Measurements from ENCODE around the gene GRIN3A. TPM values are rescaled to one million over a fixed set of nuclear protein-coding genes. Genes with fewer than 3 reads are reported as not detected.

The GRIN3A gene
- total RNA-seq, 1 experiment from 2014 or later: not detected

DNA sequence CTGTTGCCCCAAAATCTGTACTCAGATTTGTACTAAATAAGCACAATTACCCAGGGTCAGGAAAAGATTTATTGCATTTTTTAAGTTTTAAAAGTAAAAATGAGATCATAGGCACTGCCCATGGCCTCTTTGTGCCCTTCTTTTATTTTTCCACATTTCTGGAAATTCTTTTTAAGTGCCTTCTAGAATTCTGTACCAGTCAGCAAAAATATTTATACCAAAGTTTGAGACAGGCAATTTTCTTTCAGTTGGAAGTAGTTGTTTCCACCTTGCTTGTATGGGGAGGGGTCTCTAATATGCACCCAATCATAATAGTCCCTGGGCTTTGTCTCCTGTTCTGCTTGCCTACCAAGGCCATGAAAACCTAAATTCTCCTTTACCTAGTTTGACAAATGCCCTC, 210.4 kb downstream of the GRIN3A start:
- Histone ChIP-seq H3K36me3 (no peaks in the 10 kb centered on the region), H3K27me3 (no peaks in the 10 kb centered on the region), H3K9me3 (no peaks in the 10 kb centered on the region), H3K4me3 (no peak overlapping the region)
- DNase-seq: no peak

- H3K27me3 ChIP-seq: no peaks in the 10 kb centered on the region
- no peaks in the 10 kb centered on the region for H3K9me3 ChIP-seq
- DNase-seq: no peak
- no peaks in the 10 kb centered on the region for H3K36me3 ChIP-seq
- H3K4me3 ChIP-seq: no peak overlapping the region
Measured at GRCh38 chr9:101527066-101527465, 211.4 kb downstream of the GRIN3A start.

GRCh38 chr9:101524371-101524770, 214.1 kb downstream of the GRIN3A start:
- no peak for DNase-seq
- H3K36me3 ChIP-seq: no peaks in the 10 kb centered on the region
- H3K9me3 ChIP-seq: no peaks in the 10 kb centered on the region
- no peaks in the 10 kb centered on the region for H3K27me3 ChIP-seq
- no peak overlapping the region for H3K4me3 ChIP-seq

Other genes starting within 250 kb of the GRIN3A start
- gene RNF20, start 204.8 kb downstream of the GRIN3A start, total RNA-seq (2014; rRNA removed; shearing (Covaris generic); ENCODE audit: low replicate concordance): 20.4 and 33.2 TPM in 2 replicates
- gene PPP3R2, start 143.7 kb downstream of the GRIN3A start, total RNA-seq (2014; rRNA removed; shearing (Covaris generic); ENCODE audit: low replicate concordance): not detected in 2 replicates